Endothelial cell of umbilical vein (primary cell): ENCODE measurements around the gene ANKRD44. TPM values are rescaled to one million over a fixed set of nuclear protein-coding genes. Genes with fewer than 3 reads are reported as not detected.

ENCODE experiments used
- BruUV-seq: library from RNA; stranded (reverse); fragments of 400-500 nt; replicated peaks from 2 replicates; lab custom pipeline; 2021; lab: Mats Ljungman, UMichigan
- CTCF ChIA-PET: fragments of 300-600, 350-600 bp; sonication (Branson Sonifier 250); formaldehyde crosslinking; loops from one replicate; lab custom pipeline; 2021; ENCODE audit warnings: antibody characterized with exemption, inconsistent platforms; lab: Charles Lee
- POLR2A ChIA-PET: fragments of 300-600, 350-600 bp; sonication (Branson Sonifier 250); formaldehyde crosslinking; loops from one replicate; lab custom pipeline; 2021; ENCODE audit warnings: antibody characterized with exemption, inconsistent platforms; lab: Charles Lee
- DNase-seq: peaks from one replicate; pipeline ENCODE4 v3.0.0-alpha.2; 2011; ENCODE audit warnings: low read depth, low spot score
- FAIRE-seq: peaks from 2 replicates; lab custom pipeline; 2011; peaks lifted over from hg19 to GRCh38; lab: Jason Lieb, UNC
- H2AFZ ChIP-seq: 2 replicates; pipeline ENCODE4 v1.6.0; 2012; ENCODE audit warnings: low read depth, low read length, control low read depth, inconsistent platforms
- H3K27ac ChIP-seq: 2 replicates; pipeline ENCODE4 v1.5.1; 2011; ENCODE audit warnings: low read depth, mild to moderate bottlenecking, control low read depth, low read length, moderate library complexity; ENCODE audit not compliant: insufficient read depth
- H3K27me3 ChIP-seq, 2 experiments: 2 replicates each; pipeline versions ENCODE4 v1.6.0 to v1.6.1; 2011; ENCODE audit warnings: low read length in 2 of 2, mixed read lengths in 1 of 2; ENCODE audit not compliant: control insufficient read depth in 2 of 2, insufficient read depth in 2 of 2
- H3K36me3 ChIP-seq, 2 experiments: 2 replicates in 1 of 2; 3 replicates in 1 of 2; pipeline ENCODE4 v1.5.1; 2011; ENCODE audit warnings: low read length in 2 of 2, mild to moderate bottlenecking in 1 of 2, moderate library complexity in 1 of 2; ENCODE audit not compliant: control insufficient read depth in 2 of 2, insufficient read depth in 2 of 2; ENCODE audit errors: extremely low read depth in 1 of 2
- H3K4me1 ChIP-seq: 3 replicates; pipeline ENCODE4 v1.5.1; 2011; ENCODE audit warnings: mild to moderate bottlenecking, low read length; ENCODE audit not compliant: control insufficient read depth, insufficient read depth; ENCODE audit errors: extremely low read depth
- H3K4me2 ChIP-seq: 2 replicates; pipeline ENCODE4 v1.6.1; 2011; ENCODE audit warnings: low read length, control low read depth, mixed read lengths; ENCODE audit not compliant: insufficient read depth
- H3K4me3 ChIP-seq, 3 experiments: fragments of 200-600 bp in 1 of 3; sonication (generic), shearing (Covaris generic) in 1 of 3; replicated peaks in 1 of 3; 2 replicates each; pipeline ENCODE4 v1.5.1; 2011 to 2016; ENCODE audit warnings: control low read depth in 3 of 3, low read length in 3 of 3, mild to moderate bottlenecking in 2 of 3, inconsistent platforms in 1 of 3, low read depth in 1 of 3, moderate library complexity in 1 of 3; ENCODE audit not compliant: insufficient read depth in 1 of 3
- H3K79me2 ChIP-seq: 2 replicates; pipeline ENCODE4 v1.6.0; 2012; ENCODE audit warnings: low read length, inconsistent platforms; ENCODE audit not compliant: control insufficient read depth, insufficient read depth
- H3K9ac ChIP-seq: replicated peaks from 2 replicates; pipeline ENCODE3; 2011; ENCODE audit warnings: low read length, control low read depth; ENCODE audit not compliant: insufficient read depth; ENCODE audit errors: extremely low read depth
- H3K9me1 ChIP-seq: replicated peaks from 3 replicates; pipeline ENCODE4 v1.6.0; 2011; ENCODE audit warnings: mild to moderate bottlenecking, low read length; ENCODE audit not compliant: control insufficient read depth, insufficient read depth; ENCODE audit errors: extremely low read depth
- H3K9me3 ChIP-seq: replicated peaks from 2 replicates; pipeline ENCODE4 v1.5.1; 2012; ENCODE audit warnings: low read length, inconsistent platforms; ENCODE audit not compliant: control insufficient read depth, insufficient read depth
- H4K20me1 ChIP-seq: replicated peaks from 2 replicates; pipeline ENCODE3; 2011; ENCODE audit warnings: mild to moderate bottlenecking, low read length; ENCODE audit not compliant: control insufficient read depth, insufficient read depth; ENCODE audit errors: extremely low read depth
- CTCF ChIP-seq, 2 donors: IDR thresholded peaks; 1 replicate in 1 of 2; 2 replicates in 1 of 2; pipeline ENCODE4 v1.5.1; 2011; ENCODE audit warnings: low read length in 2 of 2, mild to moderate bottlenecking in 2 of 2, moderate library complexity in 2 of 2, control low read depth in 1 of 2, inconsistent platforms in 1 of 2, low read depth in 1 of 2; ENCODE audit not compliant: insufficient read depth in 1 of 2; ENCODE audit errors: extremely low read depth in 1 of 2
- EZH2 ChIP-seq: IDR thresholded peaks from 2 replicates; pipeline ENCODE4 v1.6.1; 2012; ENCODE audit warnings: borderline replicate concordance, low read depth, mild to moderate bottlenecking, moderate library complexity, low read length, inconsistent platforms; ENCODE audit not compliant: severe bottlenecking
- FOS ChIP-seq: IDR thresholded peaks from 2 replicates; pipeline ENCODE4 v1.6.1; 2011; ENCODE audit warnings: mild to moderate bottlenecking, low read length, moderate library complexity, borderline replicate concordance; ENCODE audit not compliant: insufficient read depth
- GATA2 ChIP-seq: IDR thresholded peaks from 2 replicates; pipeline ENCODE4 v1.7.0; 2011; ENCODE audit warnings: low read depth, mild to moderate bottlenecking, moderate library complexity, mixed read lengths, low read length; ENCODE audit not compliant: insufficient read length, insufficient read depth
- JUN ChIP-seq: IDR thresholded peaks from 2 replicates; pipeline ENCODE4 v1.6.1; 2011; ENCODE audit warnings: borderline replicate concordance, low read depth; ENCODE audit not compliant: insufficient read length, insufficient read depth
- MAX ChIP-seq: IDR thresholded peaks from 2 replicates; pipeline ENCODE4 v1.6.1; 2011; ENCODE audit not compliant: insufficient read depth, insufficient read length
- MYC ChIP-seq: IDR thresholded peaks from one replicate; pipeline ENCODE4 v1.6.1; 2011; ENCODE audit warnings: mild to moderate bottlenecking, low read depth, low read length
- POLR2A ChIP-seq: IDR thresholded peaks from 2 replicates; pipeline ENCODE4 v1.6.1; 2012; ENCODE audit warnings: low read depth, mild to moderate bottlenecking, control low read depth, low read length
- POLR2AphosphoS5 ChIP-seq: IDR thresholded peaks from 2 replicates; pipeline ENCODE4 v1.6.1; 2012; ENCODE audit warnings: low read depth, mild to moderate bottlenecking, control low read depth, low read length, moderate library complexity; ENCODE audit not compliant: insufficient read depth
- dilution Hi-C: fragments of 300-500 bp; cut with MboI; formaldehyde crosslinking; loops from one replicate; pipeline ENCODE4 v1.15.0; 2019; ENCODE audit warnings: low sequenced_read_pairs; ENCODE audit not compliant: extremely low pct_ligation_motif_present
- intact Hi-C: fragments of 100-400 bp; cut with micrococcal nuclease; formaldehyde crosslinking; loops from one replicate; pipeline ENCODE4 v1.10.0; 2022
- polyA plus RNA-seq, 4 experiments: library from polyadenylated mRNA; depleted of rRNA in 3 of 4; stranded (reverse) in 3 of 4; unstranded in 1 of 4; fragments of >200 nt; gene quantifications; 2 replicates each; pipeline versions ENCODE4 v1.2.1 to v1.2.3, GENCODE V29; 2011 to 2012; ENCODE audit warnings: missing spikeins in 1 of 4
- total RNA-seq: library from RNA; stranded (reverse); gene quantifications from 2 replicates; pipeline ENCODE4 v1.2.3, GENCODE V29; 2021

Gene ANKRD44
- total and polyA plus RNA-seq, 2 donors (not counting 3 experiments of a cell fraction or from before 2014, with no cell fraction given) = 3.4 to 6.1 TPM

GRCh38 chr2:197256547-197257170 is 53.9 kb downstream of the ANKRD44 start:
- Histone ChIP-seq H3K4me2 (no peak overlapping the region), H2AFZ (no peak overlapping the region), H3K9me3 (no peaks in the 10 kb centered on the region), H4K20me1 (no peaks in the 10 kb centered on the region), H3K27ac (no peak overlapping the region), H3K36me3 (no peaks in the 10 kb centered on the region), H3K4me1 (no peaks in the 10 kb centered on the region), H3K4me3 (no peak overlapping the region), H3K27me3 (no peaks in the 10 kb centered on the region), H3K9ac (no peak overlapping the region), H3K79me2 (no peaks in the 10 kb centered on the region), H3K9me1 (no peaks in the 10 kb centered on the region)
- dilution Hi-C loops = no loop called here
- DNase-seq (no peak), FAIRE-seq (no peak)
- no TSS peak for BruUV-seq
- TF ChIP-seq POLR2AphosphoS5 (no peak), CTCF (IDR thresholded peaks at IDR 0.05; ENCODE audit: extremely low read depth in 1 of 2, insufficient read depth in 1 of 2, low read depth in 1 of 2, low read length in 2 of 2) (no peak), MAX (no peak), JUN (no peak)
- POLR2A ChIA-PET = no interaction called here
- CTCF ChIA-PET = interaction anchor here (1.1 to 1.4 kb wide), 2 partner anchors 9 to 143 kb away, joined by 4 to 8 read pairs; no protein-coding TSS in a partner anchor
- intact Hi-C loops = no loop called here

GRCh38 chr2:197256021-197256420 is 54.6 kb downstream of the ANKRD44 start:
- H4K20me1 ChIP-seq = no peaks in the 10 kb centered on the region
- H3K4me1 ChIP-seq = no peaks in the 10 kb centered on the region
- no peaks in the 10 kb centered on the region for H3K9me3 ChIP-seq
- H3K9ac ChIP-seq = no peak overlapping the region
- BruUV-seq = no TSS peak
- H3K9me1 ChIP-seq = no peaks in the 10 kb centered on the region
- DNase-seq (no peak), FAIRE-seq (no peak)
- POLR2A ChIA-PET = no interaction called here
- no peak overlapping the region for H2AFZ ChIP-seq
- H3K4me2 ChIP-seq = no peak overlapping the region
- no peak overlapping the region for H3K4me3 ChIP-seq
- intact Hi-C loops (no loop called here), dilution Hi-C loops (no loop called here)
- H3K27ac ChIP-seq = no peak overlapping the region
- CTCF ChIA-PET = interaction anchor here (1.4 kb wide), 1 partner anchor 143 kb away, joined by 8 read pairs; no protein-coding TSS in a partner anchor
- TF ChIP-seq FOS (no peak), POLR2AphosphoS5 (no peak), JUN (no peak), MAX (no peak), CTCF (IDR thresholded peaks at IDR 0.05; ENCODE audit: extremely low read depth in 1 of 2, insufficient read depth in 1 of 2, low read depth in 1 of 2, low read length in 2 of 2) (no peak), POLR2A (no peak), EZH2 (no peak), GATA2 (no peak), MYC (no peak)
- H3K36me3 ChIP-seq = no peaks in the 10 kb centered on the region
- no peaks in the 10 kb centered on the region for H3K79me2 ChIP-seq
- no peaks in the 10 kb centered on the region for H3K27me3 ChIP-seq
